Uterus (tissue), 4 donors: ENCODE measurements around the gene CCDC70. TPM values are rescaled to one million over a fixed set of nuclear protein-coding genes. Genes with fewer than 3 reads are reported as not detected.
A peak's percentile ranks its signal among the peaks of the same experiment; 100 is the strongest.

ENCODE experiments used
- DNase-seq, 2 donors: peaks; one replicate each; pipeline ENCODE4 v3.0.0-alpha.2; 2019 to 2020
- H3K27ac ChIP-seq, 2 donors: fragments of 200-600 bp; sonication (generic); 1 replicate in 1 of 2; 2 replicates in 1 of 2; pipeline ENCODE4 v1.5.1; 2016 to 2018
- H3K27me3 ChIP-seq, 2 donors: fragments of 200-600 bp; sonication (generic); one replicate each; pipeline ENCODE4 v1.5.1; 2018 to 2019; ENCODE audit warnings: control low read depth in 1 of 2
- H3K36me3 ChIP-seq, 2 donors: fragments of 200-600 bp; sonication (generic); one replicate each; pipeline ENCODE4 v1.5.1; 2019; ENCODE audit warnings: control low read depth in 1 of 2
- H3K4me1 ChIP-seq, 2 donors: fragments of 200-600 bp; sonication (generic); one replicate each; pipeline ENCODE4 v1.5.1; 2018 to 2019; ENCODE audit warnings: control low read depth in 1 of 2
- H3K4me3 ChIP-seq, 2 donors: fragments of 200-600 bp; sonication (generic); 1 replicate in 1 of 2; 2 replicates in 1 of 2; pipeline ENCODE4 v1.5.1; 2018 to 2019; ENCODE audit warnings: mild to moderate bottlenecking in 1 of 2
- H3K9me3 ChIP-seq, 2 donors: fragments of 200-600 bp; sonication (generic); one replicate each; pipeline ENCODE4 v1.5.1; 2019; ENCODE audit warnings: control low read depth in 1 of 2
- CTCF ChIP-seq, 4 experiments: fragments of 200-600 bp in 2 of 4; fragments of 450-650 bp in 2 of 4; sonication (generic) in 2 of 4; IDR thresholded peaks; one replicate each; pipeline ENCODE4 v1.5.1; 2016 to 2019; ENCODE audit warnings: antibody characterized with exemption in 4 of 4, mild to moderate bottlenecking in 2 of 4, moderate library complexity in 1 of 4
- POLR2A ChIP-seq, 2 donors: fragments of 450-650 bp; IDR thresholded peaks; one replicate each; pipeline ENCODE4 v1.6.1; 2016; ENCODE audit warnings: antibody characterized with exemption in 2 of 2, mild to moderate bottlenecking in 1 of 2, moderate library complexity in 1 of 2
- intact Hi-C: fragments of 100-400 bp; cut with DNase I; formaldehyde crosslinking; loops from one replicate; pipeline ENCODE4 v1.15.1; 2023; ENCODE audit warnings: low total_unique reads
- total RNA-seq, 4 donors: library from RNA; depleted of rRNA in 3 of 4; stranded (reverse); fragments of >200 nt in 3 of 4; gene quantifications; one replicate each; pipeline versions ENCODE4 v1.1.0 to v1.2.4, GENCODE V29; 2014 to 2023
- donor health status: DM: yes; HTN: yes; CAD: no.

Gene CCDC70
- total RNA-seq = not detected

GRCh38 chr13:51861723-51862300, at the start of gene CCDC70:
Gene CCDC70, plus strand, starts transcription at chr13:51861969. Its CDS starts 3,443 bp downstream, at chr13:51865412.
- no peak for TF ChIP-seq CTCF (IDR thresholded peaks at IDR 0.05)
- no peak for TF ChIP-seq POLR2A (IDR thresholded peaks at IDR 0.05)
- no peak within 1 kb of the TSS for H3K27ac ChIP-seq
- H3K4me3 ChIP-seq = no peak within 1 kb of the TSS
- intact Hi-C loops = no loop called here
- no peak for DNase-seq
- H3K4me1 ChIP-seq = no peaks in the 10 kb centered on the region
- no peaks in the 10 kb centered on the region for H3K27me3 ChIP-seq
- no peaks in the 10 kb centered on the region for H3K36me3 ChIP-seq
- H3K9me3 ChIP-seq = no peaks in the 10 kb centered on the region

- TF ChIP-seq CTCF (IDR thresholded peaks at IDR 0.05) (no peak), POLR2A (IDR thresholded peaks at IDR 0.05) (no peak)
- intact Hi-C loops = loop anchor here (10.0 kb wide), 1 partner anchor 311 kb away; the partner anchor contains the start of gene NEK5
Measured at GRCh38 chr13:51814071-51814470, 47.7 kb upstream of the CCDC70 start.

GRCh38 chr13:51814825-51815650, 46.7 kb upstream of the CCDC70 start:
- no peak overlapping the region for H3K27ac ChIP-seq
- DNase-seq = peak; percentile 65
- H3K4me3 ChIP-seq = no peak overlapping the region
- no peaks in the 10 kb centered on the region for H3K9me3 ChIP-seq
- intact Hi-C loops = loop anchor here (10.0 kb wide), 1 partner anchor 310 kb away; the partner anchor contains the start of gene NEK5
- no peaks in the 10 kb centered on the region for H3K36me3 ChIP-seq
- H3K4me1 ChIP-seq = no peaks in the 10 kb centered on the region
- H3K27me3 ChIP-seq = no peaks in the 10 kb centered on the region
- TF ChIP-seq CTCF (IDR thresholded peaks at IDR 0.05) (peak; percentile 69 to 81 (median 74)), POLR2A (IDR thresholded peaks at IDR 0.05) (no peak)

More at GRCh38 chr13:51814071-51814470, 47.7 kb upstream of the CCDC70 start:
- no peak for DNase-seq
- H3K27me3 ChIP-seq = no peaks in the 10 kb centered on the region
- no peak overlapping the region for H3K4me3 ChIP-seq
- no peak overlapping the region for H3K27ac ChIP-seq
- H3K36me3 ChIP-seq = no peaks in the 10 kb centered on the region
- H3K4me1 ChIP-seq = no peaks in the 10 kb centered on the region
- no peaks in the 10 kb centered on the region for H3K9me3 ChIP-seq

- H3K27ac ChIP-seq = no peak overlapping the region
- intact Hi-C loops = loop anchor here (10.0 kb wide), 1 partner anchor 309 kb away; the partner anchor contains the start of gene NEK5
- DNase-seq = no peak
- no peak overlapping the region for H3K4me3 ChIP-seq
- no peaks in the 10 kb centered on the region for H3K9me3 ChIP-seq
- no peaks in the 10 kb centered on the region for H3K4me1 ChIP-seq
- no peaks in the 10 kb centered on the region for H3K36me3 ChIP-seq
- no peak for TF ChIP-seq CTCF (IDR thresholded peaks at IDR 0.05)
- TF ChIP-seq POLR2A (IDR thresholded peaks at IDR 0.05) = no peak
- H3K27me3 ChIP-seq = no peaks in the 10 kb centered on the region
Measured at GRCh38 chr13:51815848-51816247, 45.9 kb upstream of the CCDC70 start.
